Loucy (cell line): ENCODE measurements around the gene RALGAPB.

ENCODE experiments used
- CTCF ChIP-seq: fragments of 200-600 bp; sonication (generic); conservative IDR thresholded peaks from 2 replicates; pipeline ENCODE4 v1.5.1; 2014; ENCODE audit warnings: mild to moderate bottlenecking, antibody characterized with exemption, low read length
- EZH2phosphoT487 ChIP-seq: fragments of 200-600 bp; IDR thresholded peaks from 2 replicates; pipeline ENCODE4 v1.6.1; 2018; ENCODE audit warnings: antibody characterized with exemption, mild to moderate bottlenecking, moderate library complexity, borderline replicate concordance

- no peak for TF ChIP-seq CTCF
- TF ChIP-seq EZH2phosphoT487: no peak
Measured at GRCh38 chr20:38547288-38548085, 74.8 kb downstream of the RALGAPB start.
